GM21423 (cell line): ENCODE measurements around the gene MOK.

Experiments used
- ATAC-seq: cut with Tn5 transposase; IDR thresholded peaks from one replicate; pipeline ENCODE4 v1.9.1; 2021; ENCODE audit warnings: mild to moderate bottlenecking, moderate library complexity; ENCODE audit not compliant: unreplicated experiment

Gene MOK

DNA sequence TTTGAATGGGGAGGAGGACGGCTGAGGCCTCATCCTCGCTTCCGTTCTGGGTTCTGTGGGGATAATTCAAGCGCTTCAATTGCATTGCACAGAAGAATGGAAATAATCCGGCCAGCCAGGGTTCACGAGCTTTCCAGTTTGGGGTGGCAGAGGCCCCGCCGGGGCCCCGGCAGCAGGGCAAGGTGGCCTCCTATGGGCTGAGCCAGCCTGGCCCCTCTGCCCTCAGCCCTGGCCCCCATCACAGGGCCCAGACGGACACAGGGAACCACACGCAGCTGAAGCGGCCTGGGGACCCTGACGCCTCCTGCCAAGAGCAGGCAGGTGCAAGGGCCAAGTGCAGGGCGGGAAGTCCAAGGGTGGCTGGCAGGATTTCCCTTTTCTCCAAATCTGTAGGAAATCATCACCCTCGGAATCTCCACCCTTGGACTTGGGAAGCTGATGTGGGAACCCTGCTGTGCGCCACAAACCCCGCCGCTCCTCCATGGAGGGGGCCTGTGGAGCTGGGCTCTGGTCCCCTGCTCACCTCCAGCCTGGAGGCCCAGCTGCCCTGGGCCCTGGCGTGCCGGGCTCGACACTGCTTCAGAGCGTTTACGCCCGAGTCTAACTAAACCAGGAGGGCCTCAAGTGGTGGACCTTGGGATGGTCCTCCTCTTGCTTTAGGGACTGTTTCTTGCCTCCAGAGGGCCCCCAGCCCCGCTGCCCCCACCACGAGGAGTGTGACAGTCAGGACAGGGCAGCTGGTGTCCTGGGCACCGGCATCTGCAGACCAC is 78.4 kb downstream of the MOK start:
- no peak for ATAC-seq

GRCh38 chr14:102225936-102226335 is 79.0 kb downstream of the MOK start:
- ATAC-seq: no peak

GRCh38 chr14:102225386-102225785 is 79.6 kb downstream of the MOK start:
- ATAC-seq: no peak

GRCh38 chr14:102223682-102224081 is 81.3 kb downstream of the MOK start:
- no peak for ATAC-seq

DNA sequence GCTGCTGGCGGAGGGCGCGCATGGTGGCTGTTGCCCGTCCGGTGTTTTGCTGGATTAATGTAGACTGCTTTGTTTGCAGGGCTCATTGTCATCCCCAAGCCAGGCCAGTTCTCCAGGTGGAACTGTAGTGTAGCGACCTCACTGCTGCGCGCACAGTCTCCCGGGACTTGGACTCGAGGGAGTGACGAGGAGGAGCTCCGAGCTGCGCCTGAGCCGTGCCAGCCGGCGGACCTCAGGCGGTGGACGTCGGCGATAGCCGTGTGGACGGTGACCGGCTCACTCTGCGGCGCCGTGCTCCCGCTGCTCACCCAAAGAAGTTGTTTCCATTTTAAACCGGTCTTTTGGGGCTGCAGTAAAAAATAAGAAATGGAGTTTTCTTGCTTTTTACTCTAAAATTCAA is 82.2 kb downstream of the MOK start:
- no peak for ATAC-seq

DNA sequence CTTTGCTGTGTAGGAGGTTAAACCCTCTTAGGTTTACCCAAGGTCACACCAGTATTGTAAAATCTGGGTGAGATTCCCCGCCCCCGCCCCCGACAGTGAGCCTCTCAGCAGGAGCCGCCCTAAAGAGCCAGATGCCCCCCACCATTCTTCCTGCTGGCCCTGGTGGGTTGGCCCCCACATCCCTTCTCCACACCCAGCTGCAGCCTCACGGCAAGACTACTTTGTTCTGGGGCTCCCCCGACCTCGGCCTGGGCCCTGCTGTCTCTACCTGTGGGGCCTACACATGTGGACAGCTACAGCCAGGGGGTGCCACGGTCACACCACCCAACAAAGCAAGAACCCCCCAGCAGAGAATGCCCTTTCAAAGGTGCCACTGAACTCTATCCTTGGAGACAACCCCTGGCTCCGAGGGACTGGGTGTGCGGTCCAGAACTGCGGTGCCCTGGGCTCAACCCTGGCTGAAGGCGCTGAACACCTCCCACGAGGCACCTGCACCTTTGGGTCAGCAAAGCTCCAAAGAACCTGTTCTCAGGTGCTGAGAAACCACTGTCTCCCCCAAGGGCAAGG is 82.9 kb downstream of the MOK start:
- ATAC-seq: no peak

- ATAC-seq: no peak
These were observed 83.9 kb downstream of the MOK start for GRCh38 chr14:102221026-102221425.

GRCh38 chr14:102220031-102220430 is 84.9 kb downstream of the MOK start:
- peak; percentile 93 for ATAC-seq

DNA sequence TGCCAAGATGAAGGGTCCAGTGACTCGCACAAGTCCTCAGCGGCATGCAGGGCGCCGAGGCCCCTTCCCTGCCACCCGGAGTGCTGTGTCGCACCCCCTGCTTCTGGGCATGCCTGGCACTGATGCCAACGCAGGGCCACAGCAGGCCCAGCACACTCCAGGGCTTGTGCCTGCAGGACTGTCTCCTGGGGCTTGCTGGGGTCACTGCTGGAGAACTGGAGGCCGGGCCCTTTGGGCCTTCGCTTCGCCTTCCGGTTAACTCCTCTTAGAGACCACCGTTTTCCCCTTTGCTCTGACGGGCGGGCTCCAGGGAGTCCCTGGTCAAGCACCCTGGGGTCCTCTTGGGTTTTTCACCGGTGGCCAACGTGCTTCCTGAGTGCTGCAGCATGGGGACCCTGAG is 85.6 kb downstream of the MOK start:
- ATAC-seq: no peak

DNA sequence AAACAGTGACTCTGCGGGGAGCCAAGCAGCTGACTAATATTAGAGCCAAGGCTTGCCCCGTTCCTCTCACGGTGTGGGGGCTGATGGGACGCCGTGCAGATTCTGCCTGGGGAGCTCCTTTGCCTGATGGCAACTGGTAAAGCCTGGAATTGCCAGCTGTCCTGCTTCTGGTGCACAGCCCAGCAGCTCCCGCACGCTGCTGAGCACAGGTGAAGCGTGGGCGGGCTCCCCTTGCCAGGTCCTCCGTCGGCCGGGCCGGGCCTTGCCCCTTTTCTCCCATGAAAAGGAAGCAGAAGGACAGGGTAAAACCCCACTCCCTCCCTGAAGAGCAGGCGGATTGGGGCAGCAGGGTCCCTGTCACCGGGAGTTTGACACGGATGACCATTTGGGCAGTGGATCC is 86.3 kb downstream of the MOK start:
- no peak for ATAC-seq

DNA sequence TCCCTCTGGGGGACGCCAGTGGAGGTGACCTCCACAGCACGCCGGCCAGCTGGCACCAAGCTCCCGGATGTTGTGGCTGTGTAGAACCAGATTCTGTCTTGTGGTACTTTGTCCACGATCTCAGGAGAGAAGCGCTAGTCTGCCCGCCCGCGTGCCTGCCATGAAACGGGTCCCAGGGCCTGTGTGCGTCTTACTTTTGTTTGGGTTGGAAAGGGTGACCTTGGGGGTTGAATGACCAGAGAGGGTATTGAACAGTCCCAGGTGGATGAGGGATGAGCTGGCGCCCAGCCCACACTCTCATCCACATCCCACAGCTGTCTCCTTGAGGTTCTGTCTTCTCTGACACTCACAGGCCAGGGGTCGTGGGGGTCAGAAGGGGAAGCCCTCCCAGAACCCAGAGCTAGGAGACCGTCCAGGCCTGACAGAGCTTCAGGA is 87.0 kb downstream of the MOK start:
- ATAC-seq: no peak

DNA sequence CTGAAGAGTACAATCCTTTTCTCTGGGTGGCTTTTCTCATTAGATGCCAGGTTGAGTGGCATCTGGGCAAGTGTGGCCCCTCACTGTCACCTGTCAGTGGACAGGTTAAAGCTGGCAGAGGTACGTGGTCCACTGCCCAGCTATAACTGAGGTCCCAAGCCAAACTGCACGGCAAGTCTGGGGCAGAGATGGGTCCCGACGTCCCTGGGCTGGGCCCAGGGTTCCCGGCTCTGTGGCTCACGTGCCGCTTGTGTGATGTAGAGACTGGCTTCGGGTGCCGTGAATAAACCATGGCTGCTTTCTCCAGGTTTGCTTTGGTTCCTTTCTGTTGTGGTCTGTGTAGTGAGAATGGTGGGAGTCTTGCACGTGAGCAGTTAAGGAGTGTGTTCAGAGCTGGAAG is 87.6 kb downstream of the MOK start:
- ATAC-seq: no peak

GRCh38 chr14:102215576-102216250 is 89.3 kb downstream of the MOK start:
- ATAC-seq: no peak

- no peak for ATAC-seq
These were observed 89.9 kb downstream of the MOK start for GRCh38 chr14:102215071-102215470.

DNA sequence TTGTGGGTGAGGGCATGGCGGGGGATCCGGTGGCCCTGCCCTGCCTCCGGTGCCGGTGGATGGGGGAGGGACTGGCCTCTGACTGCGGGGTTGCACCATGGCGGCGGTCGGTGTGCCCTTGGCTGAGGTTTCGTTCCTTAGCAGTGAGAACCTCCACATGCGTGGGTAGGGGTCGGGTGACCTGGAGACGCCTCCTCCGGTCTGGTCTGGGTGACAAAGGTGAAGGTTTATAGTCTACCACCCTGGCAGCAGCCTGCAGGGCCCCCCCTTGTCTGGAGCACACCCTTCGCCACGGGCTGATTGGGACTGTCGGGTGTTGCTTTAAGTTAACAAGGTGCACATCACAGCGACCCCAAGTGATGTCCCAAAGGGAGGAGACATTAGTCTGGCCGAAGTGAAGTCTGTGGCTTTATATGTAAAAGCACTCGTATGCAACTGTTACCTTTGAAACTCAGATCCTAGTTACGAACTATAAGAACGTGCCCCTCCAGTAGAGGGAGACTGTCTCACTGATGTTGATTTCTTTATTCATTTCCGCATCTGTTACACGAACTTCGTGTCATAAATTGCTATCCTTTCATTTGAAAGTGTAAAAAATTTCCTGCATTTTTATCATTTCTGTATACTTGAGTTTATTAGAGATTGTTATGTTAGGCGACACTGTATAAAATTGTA is 90.8 kb downstream of the MOK start:
- ATAC-seq: no peak

DNA sequence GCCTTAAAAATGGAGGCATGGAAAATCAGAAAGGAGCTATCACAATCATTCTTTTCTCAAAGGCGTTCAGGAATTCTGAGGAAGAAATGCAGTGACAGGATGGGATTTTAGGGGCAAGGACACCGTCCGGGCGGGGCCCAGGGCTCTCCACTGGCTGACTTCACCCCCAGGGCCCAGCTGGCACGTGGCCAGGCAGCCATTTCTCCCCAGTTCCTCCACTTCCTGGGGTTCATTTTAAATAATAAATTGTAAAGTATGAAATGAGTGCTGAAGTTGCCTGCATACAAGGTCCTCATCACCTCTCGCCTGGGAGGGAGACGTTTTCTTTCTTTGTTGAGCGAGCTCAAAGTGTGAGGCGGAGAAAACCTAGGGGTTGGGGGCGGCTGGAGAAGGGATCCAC is 91.5 kb downstream of the MOK start:
- ATAC-seq: no peak

DNA sequence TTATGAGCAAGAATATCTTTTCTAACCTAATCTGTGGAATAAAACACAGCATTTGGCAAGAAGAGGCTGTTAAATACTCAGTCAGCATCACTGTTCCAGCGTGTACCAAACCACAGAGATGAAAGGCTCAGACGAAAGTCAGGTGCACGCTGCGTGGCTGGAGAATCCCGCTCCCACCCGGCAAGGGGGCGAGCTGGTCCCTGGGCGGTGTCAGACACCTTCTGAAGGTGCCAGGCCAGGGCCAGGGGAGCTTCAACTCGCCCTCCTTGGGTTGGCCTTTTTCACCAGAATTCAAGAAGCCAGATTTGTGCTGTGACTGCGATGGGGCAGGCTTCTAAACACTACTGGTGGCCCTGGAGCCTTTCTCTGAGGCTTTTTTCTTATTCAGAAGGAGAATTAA is 92.1 kb downstream of the MOK start:
- no peak for ATAC-seq

GRCh38 chr14:102212356-102212755 is 92.6 kb downstream of the MOK start:
- no peak for ATAC-seq

GRCh38 chr14:102211240-102211639 is 93.7 kb downstream of the MOK start:
- no peak for ATAC-seq

DNA sequence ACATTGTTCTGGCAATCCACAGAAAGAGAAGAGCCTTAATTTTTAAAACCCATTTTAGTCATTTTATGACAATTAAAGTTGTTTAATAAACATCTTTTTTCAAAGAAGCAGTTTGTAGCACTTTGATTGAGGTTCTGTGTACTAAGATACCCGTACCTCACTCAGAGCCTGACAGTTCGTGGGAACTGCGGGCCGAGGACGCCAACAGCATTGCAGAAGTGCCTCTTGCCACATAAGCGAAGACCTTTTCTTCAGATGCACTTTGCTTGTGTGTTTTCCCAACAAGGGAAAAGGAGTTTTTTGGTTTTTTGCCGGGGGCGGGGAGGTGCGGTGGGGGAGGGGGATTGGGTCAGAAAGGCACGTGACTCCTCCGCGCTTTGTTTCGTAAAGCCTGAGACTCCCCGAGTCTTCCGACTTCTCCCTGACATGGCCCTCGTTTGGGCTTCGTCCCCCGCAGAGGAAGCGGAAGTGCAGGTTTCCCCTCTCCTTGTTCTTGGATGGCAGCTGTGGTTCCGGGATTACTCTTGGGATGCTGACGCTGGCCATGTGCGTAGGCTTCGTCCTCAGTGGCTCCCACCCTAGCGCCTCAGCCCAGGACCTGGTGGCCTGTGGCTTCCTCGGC is 94.4 kb downstream of the MOK start:
- no peak for ATAC-seq

DNA sequence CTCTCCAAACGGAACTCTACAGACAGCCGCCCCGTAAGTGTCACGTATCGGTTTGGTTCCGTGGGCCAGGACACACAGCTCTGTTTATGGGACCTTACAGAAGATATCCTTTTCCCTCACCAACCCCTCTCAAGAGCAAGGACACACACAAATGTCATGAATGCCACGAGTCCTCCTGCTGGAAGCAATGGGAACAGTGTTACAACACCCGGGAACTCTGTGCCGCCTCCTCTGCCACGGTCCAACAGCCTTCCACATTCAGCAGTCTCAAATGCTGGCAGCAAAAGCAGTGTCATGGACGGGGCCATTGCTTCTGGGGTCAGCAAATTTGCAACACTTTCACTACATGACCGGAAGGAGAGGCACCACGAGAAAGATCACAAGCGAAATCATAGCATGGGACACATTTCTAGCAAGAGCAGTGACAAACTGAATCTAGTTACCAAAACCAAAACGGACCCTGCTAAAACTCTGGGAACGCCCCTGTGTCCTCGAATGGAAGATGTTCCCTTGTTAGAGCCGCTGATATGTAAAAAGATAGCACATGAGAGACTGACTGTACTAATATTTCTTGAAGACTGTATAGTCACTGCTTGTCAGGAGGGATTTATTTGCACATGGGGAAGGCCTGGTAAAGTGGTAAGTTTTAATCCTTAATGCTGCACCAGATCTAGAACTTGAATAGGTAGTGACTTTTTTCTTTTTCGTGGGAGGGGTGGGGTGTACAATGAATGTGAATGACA is 95.6 kb downstream of the MOK start:
- no peak for ATAC-seq
